ENCODE results near the gene ZSCAN31. TPM values are rescaled to one million over a fixed set of nuclear protein-coding genes. Genes with fewer than 3 reads are reported as not detected.
"Not testable (repeated sequence)": the region's sequence is repeated elsewhere in the genome, so short reads cannot be mapped to it uniquely, and the experiment has no call there.

Gene ZSCAN31
- total RNA-seq, 1 donor, result 3.5 TPM

- DNase-seq (ENCODE audit: low read depth), result no peak
- no peak overlapping the region for H3K4me3 ChIP-seq (ENCODE audit: low read depth, low read length)
- TF ChIP-seq CTCF (IDR thresholded peaks at IDR 0.05; ENCODE audit: insufficient read depth, low read depth, low read length), result no peak
These were observed 12.0 kb downstream of the ZSCAN31 start for GRCh38 chr6:28323813-28324424.

- no peak for TF ChIP-seq CTCF (IDR thresholded peaks at IDR 0.05; ENCODE audit: insufficient read depth, low read depth, low read length)
- no peak overlapping the region for H3K4me3 ChIP-seq (ENCODE audit: low read depth, low read length)
- DNase-seq (ENCODE audit: low read depth), result no peak
These were observed 13.3 kb downstream of the ZSCAN31 start for GRCh38 chr6:28322661-28323060.

GRCh38 chr6:28317866-28318265 is 18.1 kb downstream of the ZSCAN31 start:
- H3K4me3 ChIP-seq (ENCODE audit: low read depth, low read length); DNase-seq (ENCODE audit: low read depth): not testable (repeated sequence)

- TF ChIP-seq CTCF (IDR thresholded peaks at IDR 0.05; ENCODE audit: insufficient read depth, low read depth, low read length), result no peak
- H3K4me3 ChIP-seq (ENCODE audit: low read depth, low read length), result no peak overlapping the region
- DNase-seq (ENCODE audit: low read depth), result no peak
These were observed 20.3 kb downstream of the ZSCAN31 start for GRCh38 chr6:28315628-28316027.

GRCh38 chr6:28312939-28313338 is 23.0 kb downstream of the ZSCAN31 start:
- DNase-seq (ENCODE audit: low read depth), result no peak
- no peak overlapping the region for H3K4me3 ChIP-seq (ENCODE audit: low read depth, low read length)
- TF ChIP-seq CTCF (IDR thresholded peaks at IDR 0.05; ENCODE audit: insufficient read depth, low read depth, low read length), result no peak

GRCh38 chr6:28311139-28311823 is 24.7 kb downstream of the ZSCAN31 start:
- peak; percentile 19 for DNase-seq (ENCODE audit: low read depth)
- no peak overlapping the region for H3K4me3 ChIP-seq (ENCODE audit: low read depth, low read length)
- TF ChIP-seq CTCF (IDR thresholded peaks at IDR 0.05; ENCODE audit: insufficient read depth, low read depth, low read length), result no peak

- H3K4me3 ChIP-seq (ENCODE audit: low read depth, low read length); DNase-seq (ENCODE audit: low read depth): not testable (repeated sequence)
These were observed 29.6 kb downstream of the ZSCAN31 start for GRCh38 chr6:28306363-28306762.

GRCh38 chr6:28303570-28303969 is 32.4 kb downstream of the ZSCAN31 start:
- H3K4me3 ChIP-seq (ENCODE audit: low read depth, low read length), result no peak overlapping the region
- no peak for TF ChIP-seq CTCF (IDR thresholded peaks at IDR 0.05; ENCODE audit: insufficient read depth, low read depth, low read length)
- DNase-seq (ENCODE audit: low read depth), result no peak
